Liver (tissue), 3 donors: ENCODE data around the gene POU6F2.

Source experiments
- FOXA1 ChIP-seq: IDR thresholded peaks from 2 replicates; pipeline ENCODE4 v1.6.1; 2016; ENCODE audit warnings: antibody characterized with exemption
- GABPA ChIP-seq, 2 donors: IDR thresholded peaks in 1 of 2; conservative IDR thresholded peaks in 1 of 2; 2 replicates each; pipeline ENCODE4 v1.6.1; 2016; ENCODE audit warnings: antibody characterized with exemption in 2 of 2, mild to moderate bottlenecking in 1 of 2, moderate library complexity in 1 of 2
- HNF4G ChIP-seq: IDR thresholded peaks from 2 replicates; pipeline ENCODE4 v1.6.1; 2016; ENCODE audit warnings: antibody characterized with exemption
- RAD21 ChIP-seq, 2 donors: IDR thresholded peaks; 2 replicates each; pipeline ENCODE4 v1.6.1; 2016; ENCODE audit warnings: antibody characterized with exemption in 2 of 2, mild to moderate bottlenecking in 2 of 2
- TF ChIP-seq, protein P1 (sequence below): fragments of 150-350 bp; IDR thresholded peaks from 2 replicates; pipeline ENCODE4 v1.5.1; 2017; ENCODE audit warnings: improper control_type of control experiment, low read depth, low read length; ENCODE audit not compliant: missing input control
- TF ChIP-seq, protein P2 (sequence below): IDR thresholded peaks from 2 replicates; pipeline ENCODE4 v1.6.1; 2016; ENCODE audit warnings: antibody characterized with exemption, mild to moderate bottlenecking
- donor health status: healthy.
- donor health status: healthy.

DNA sequence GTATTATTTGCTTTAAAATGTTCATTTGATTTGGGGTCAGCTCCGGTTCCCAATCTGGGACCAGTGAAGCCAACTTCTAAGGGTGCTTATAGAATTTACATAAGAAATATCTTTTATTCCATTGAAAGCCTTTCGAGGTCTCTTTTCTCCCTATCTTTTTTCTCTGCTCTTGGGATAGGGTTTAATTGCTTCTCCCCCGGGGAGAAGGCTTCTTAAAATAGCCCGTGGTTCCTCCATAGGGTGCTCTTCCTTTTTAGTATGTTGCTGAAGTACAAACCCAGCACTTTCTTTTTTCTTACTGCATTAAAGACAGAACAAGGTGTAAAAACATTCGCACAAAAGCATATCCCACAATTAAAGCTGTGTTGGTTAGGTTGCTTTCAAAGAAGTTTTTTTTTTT is 107.5 kb downstream of the POU6F2 start:
- TF ChIP-seq FOXA1 (no peak), GABPA (IDR thresholded peaks at IDR 0.05 in 1 of 2, conservative IDR thresholded peaks at IDR 0.05 in 1 of 2) (no peak), RAD21 (IDR thresholded peaks at IDR 0.05) (no peak), HNF4G (no peak)
- TF ChIP-seq, protein P1, sequence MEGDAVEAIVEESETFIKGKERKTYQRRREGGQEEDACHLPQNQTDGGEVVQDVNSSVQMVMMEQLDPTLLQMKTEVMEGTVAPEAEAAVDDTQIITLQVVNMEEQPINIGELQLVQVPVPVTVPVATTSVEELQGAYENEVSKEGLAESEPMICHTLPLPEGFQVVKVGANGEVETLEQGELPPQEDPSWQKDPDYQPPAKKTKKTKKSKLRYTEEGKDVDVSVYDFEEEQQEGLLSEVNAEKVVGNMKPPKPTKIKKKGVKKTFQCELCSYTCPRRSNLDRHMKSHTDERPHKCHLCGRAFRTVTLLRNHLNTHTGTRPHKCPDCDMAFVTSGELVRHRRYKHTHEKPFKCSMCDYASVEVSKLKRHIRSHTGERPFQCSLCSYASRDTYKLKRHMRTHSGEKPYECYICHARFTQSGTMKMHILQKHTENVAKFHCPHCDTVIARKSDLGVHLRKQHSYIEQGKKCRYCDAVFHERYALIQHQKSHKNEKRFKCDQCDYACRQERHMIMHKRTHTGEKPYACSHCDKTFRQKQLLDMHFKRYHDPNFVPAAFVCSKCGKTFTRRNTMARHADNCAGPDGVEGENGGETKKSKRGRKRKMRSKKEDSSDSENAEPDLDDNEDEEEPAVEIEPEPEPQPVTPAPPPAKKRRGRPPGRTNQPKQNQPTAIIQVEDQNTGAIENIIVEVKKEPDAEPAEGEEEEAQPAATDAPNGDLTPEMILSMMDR, result no peak
- TF ChIP-seq, protein P2, sequence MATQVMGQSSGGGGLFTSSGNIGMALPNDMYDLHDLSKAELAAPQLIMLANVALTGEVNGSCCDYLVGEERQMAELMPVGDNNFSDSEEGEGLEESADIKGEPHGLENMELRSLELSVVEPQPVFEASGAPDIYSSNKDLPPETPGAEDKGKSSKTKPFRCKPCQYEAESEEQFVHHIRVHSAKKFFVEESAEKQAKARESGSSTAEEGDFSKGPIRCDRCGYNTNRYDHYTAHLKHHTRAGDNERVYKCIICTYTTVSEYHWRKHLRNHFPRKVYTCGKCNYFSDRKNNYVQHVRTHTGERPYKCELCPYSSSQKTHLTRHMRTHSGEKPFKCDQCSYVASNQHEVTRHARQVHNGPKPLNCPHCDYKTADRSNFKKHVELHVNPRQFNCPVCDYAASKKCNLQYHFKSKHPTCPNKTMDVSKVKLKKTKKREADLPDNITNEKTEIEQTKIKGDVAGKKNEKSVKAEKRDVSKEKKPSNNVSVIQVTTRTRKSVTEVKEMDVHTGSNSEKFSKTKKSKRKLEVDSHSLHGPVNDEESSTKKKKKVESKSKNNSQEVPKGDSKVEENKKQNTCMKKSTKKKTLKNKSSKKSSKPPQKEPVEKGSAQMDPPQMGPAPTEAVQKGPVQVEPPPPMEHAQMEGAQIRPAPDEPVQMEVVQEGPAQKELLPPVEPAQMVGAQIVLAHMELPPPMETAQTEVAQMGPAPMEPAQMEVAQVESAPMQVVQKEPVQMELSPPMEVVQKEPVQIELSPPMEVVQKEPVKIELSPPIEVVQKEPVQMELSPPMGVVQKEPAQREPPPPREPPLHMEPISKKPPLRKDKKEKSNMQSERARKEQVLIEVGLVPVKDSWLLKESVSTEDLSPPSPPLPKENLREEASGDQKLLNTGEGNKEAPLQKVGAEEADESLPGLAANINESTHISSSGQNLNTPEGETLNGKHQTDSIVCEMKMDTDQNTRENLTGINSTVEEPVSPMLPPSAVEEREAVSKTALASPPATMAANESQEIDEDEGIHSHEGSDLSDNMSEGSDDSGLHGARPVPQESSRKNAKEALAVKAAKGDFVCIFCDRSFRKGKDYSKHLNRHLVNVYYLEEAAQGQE, result no peak
